Stimulated activated CD4-positive, alpha-beta T cell treated with anti-CD3 and anti-CD28 coated beads, Interleukin-1b, Interleukin-23, amount 100 ng/mL, for 24 hours (primary cell): Measurements from ENCODE around the gene ULK4.

Experiments used
- DNase-seq, 4 experiments: peaks; one replicate each; pipeline ENCODE4 v3.0.0-alpha.2; 2020; ENCODE audit warnings: low read depth in 4 of 4, low spot score in 1 of 4

The ULK4 gene

GRCh38 chr3:41370307-41370706, 591.6 kb downstream of the ULK4 start:
- no peak for DNase-seq

DNA sequence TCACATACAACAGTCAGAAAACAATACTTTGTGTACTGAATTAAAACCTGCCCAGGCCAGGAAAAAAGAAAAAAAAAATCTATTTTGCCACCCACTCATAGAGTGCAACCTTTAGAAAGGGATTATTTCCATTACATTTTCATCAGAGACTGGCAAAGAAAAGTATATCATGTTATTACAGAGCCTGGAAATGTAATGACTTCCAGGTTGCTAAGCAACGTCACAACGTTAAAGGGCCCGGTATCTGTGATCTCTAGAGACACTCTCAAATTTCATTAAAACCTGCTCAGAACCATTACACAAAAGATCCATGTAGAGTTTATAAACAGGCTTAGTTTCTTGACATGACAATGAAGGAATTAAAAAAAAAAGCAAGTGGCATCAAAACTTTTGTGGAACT, 592.1 kb downstream of the ULK4 start:
- no peak for DNase-seq

- no peak for DNase-seq
Measured at GRCh38 chr3:41365973-41366372, 595.9 kb downstream of the ULK4 start.

- DNase-seq: no peak
Measured at GRCh38 chr3:41364736-41365135, 597.2 kb downstream of the ULK4 start.

- DNase-seq: no peak
Measured at GRCh38 chr3:41363830-41364523, 597.9 kb downstream of the ULK4 start.

DNA sequence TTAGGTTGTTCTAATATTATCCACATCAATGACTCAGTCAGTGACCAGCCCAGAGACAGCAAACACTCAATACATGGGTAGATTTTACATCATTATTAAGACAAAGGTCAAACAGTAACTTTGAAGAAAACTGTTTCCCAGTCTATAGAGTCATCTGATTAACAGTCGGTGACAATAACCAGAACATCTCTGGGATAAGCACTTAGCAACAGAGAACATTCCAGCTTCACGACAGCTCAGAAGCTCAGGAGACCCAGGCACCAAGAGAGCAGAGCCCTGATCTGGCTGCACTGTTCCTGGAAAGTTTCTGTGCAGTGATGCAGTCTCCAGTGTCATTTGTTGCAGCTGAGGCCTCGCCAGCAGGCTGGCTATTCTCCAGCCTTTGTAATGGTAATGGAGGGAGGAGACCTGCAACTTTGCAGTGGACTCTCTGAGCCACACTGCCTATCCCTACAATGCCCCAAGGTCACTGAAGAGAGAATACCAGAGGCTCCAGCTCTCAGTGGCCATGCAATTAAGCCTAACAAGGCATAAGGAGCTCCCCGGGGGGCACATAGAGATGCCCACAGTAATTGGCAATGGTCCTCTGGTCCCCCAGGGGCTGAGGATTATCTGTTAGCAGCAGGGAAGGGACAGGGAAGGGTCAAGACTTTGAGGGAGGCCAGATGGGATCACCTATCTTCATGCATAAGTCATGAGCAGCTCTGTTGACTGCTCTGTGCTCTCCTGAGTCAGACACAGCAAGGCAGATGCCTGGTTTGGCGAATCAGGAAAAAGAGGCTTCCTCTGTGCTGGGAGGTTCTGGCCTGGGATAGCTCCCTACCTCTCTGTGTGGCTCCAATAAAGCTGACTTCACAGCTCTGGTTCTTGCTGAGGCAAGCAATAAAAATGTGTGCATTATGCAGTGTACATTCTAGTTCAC, 599.0 kb downstream of the ULK4 start:
- DNase-seq: no peak

DNA sequence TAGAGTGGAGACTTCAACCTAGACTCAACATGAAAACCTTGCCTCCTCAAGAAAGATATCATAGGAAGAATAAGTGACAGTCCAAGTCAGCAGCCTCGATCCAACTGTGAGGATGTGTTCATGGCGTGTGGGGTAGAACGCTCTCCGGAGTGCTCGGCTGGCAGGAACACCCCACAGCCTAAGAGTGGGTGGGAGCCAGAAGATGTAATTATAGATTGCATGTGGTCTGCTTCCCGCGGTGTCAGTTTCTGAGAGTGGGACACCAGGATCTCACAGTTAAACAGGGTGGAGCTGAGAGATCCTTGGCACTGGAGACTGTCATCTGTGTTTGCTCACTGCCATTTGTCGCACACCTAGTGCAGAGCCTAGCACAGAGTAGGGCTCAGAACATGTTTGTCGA, 604.6 kb downstream of the ULK4 start:
- DNase-seq: no peak

- DNase-seq: no peak
Measured at GRCh38 chr3:41356775-41357174, 605.1 kb downstream of the ULK4 start.

DNA sequence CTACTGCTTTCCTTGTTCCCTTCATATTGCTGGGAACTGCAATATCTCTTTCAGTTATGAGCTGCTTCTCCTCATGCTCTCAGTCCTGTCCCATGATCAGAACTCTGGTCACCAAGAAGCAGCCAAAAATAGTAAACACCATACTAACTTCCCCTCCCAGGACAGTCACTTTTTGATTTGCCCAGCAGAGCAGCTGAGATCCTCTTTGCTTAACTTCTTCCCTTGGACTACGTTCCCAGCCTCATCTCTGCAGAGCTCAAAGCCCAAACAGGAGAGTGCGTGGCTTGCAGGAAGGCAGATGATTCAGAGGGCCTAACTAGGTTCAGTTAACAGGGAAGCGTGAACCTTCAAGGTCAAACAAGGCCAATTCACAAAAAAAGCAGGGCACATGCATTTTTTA, 609.4 kb downstream of the ULK4 start:
- no peak for DNase-seq

DNA sequence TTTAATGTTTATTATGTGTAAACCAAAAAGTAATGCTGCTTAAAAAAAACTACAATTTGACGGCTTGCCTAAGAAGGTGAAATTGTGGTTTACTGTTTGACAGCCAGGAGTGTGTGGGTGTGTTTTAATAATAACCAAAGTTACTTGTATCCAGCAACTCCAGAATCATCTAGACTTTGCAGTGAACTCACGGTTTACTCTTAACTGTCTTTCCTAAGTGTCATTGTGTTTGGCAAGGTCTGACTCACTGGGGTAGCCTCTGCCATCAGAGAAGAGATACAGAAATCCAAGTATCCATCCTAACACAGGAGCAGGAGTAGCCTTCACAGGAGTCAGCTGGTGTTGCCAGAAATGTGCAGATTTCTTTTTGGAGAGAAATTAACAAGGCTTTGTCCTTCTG, 611.5 kb downstream of the ULK4 start:
- DNase-seq: no peak

DNA sequence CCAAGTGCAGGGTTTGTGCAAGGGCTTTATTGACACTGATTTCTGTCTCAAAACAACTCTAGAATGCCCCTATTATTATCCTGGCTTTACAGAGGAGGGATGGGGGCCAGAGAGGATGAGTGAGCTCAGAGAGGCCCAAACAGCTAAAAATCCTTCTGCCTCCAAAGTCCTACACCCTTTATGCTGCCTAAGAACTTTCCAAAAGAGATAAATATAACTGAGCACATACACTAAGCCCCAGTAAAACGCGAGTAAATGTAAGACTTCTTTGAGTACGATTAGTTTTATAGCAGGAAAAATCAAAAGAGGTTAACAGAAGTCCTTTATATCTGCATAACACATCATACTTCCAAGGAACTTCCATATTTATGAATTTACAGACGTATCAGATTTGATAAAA, 613.5 kb downstream of the ULK4 start:
- DNase-seq: no peak

DNA sequence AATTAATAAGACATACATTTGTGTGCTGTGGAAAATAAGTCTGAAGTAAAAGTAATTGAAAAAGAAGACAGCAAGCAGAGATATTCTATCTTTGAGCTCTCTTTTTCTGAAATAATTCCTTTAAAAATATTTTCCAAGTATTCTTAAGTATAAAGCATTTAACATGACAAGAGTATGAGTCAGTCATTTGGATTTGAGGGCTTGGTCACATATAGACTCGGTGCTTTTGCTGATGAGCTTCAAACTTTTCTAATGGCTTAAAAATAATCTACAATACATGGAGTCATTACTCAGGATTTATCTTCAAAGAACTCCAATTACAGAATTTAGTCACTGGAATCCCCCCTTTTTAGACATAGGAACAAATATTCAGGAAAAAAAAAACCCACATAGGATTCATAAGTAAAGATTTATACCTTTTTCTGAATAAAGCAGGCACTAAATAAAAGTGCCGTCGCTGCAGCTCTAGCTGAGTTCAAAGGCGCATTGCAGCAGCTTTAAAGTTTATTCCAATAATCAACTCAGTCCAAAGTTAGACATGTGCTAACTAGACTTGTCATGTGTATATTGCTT, 615.1 kb downstream of the ULK4 start:
- DNase-seq: no peak

DNA sequence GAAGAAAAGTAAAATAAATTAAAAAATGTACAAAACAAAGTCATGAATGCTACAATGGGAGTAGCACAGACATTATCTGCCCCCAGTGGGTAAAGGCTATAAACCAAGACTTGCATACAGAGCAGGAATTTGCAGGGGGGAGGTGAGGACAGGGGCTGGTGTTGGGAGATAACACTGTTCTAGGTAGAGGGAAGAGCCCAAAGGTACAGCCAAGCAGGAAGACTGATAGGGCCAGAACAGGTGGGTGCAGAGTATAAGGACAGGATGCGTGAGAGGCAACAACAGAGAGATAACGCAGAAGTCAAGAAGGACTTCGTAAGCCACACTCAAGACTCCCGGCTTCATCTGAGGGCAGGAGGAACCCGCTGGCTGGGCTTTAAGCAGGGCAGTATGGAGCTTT, 616.1 kb downstream of the ULK4 start:
- DNase-seq: no peak

DNA sequence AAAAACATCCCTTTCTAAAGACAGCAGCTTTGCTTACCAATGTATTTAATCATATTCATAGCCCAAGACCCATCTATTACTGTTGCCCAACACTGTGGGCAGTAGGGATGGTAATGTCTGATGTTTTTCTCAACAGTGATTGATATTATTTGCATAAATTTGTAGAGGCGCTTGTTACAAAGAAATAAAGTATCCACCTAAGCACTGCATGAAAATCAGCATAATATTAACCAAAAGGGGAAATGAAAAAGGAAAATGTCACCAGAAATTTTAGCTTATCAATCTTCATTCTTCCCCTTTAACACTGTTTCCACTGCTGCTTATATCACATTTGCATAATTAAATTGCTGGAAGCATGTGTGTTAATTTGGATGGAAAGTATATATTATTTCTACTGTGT, 622.1 kb downstream of the ULK4 start:
- no peak for DNase-seq

GRCh38 chr3:41338276-41338675, 623.6 kb downstream of the ULK4 start:
- no peak for DNase-seq

- DNase-seq: no peak
Measured at GRCh38 chr3:41334426-41334825, 627.5 kb downstream of the ULK4 start.

- no peak for DNase-seq
Measured at GRCh38 chr3:41331041-41331440, 630.9 kb downstream of the ULK4 start.

DNA sequence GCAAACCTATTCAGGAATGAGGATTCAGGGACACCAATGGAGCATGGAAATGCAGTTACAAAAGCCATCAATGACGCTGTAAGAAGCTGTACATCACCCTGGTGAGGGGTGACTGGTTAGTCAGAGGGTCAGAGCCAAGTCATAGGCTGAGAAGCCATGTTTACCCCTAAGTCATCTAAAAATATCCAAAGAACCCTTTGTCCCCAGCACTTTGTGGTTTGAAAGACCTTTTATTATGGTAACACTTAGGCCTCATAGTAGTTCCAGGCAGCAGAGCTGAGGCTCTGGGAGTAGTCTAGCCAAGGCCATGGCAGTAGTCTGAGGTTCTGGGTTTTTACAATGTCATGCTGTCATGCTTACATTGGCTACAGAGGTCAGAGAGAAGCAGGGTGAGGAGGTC, 631.4 kb downstream of the ULK4 start:
- DNase-seq: no peak

GRCh38 chr3:41329881-41330280, 632.0 kb downstream of the ULK4 start:
- DNase-seq: no peak

DNA sequence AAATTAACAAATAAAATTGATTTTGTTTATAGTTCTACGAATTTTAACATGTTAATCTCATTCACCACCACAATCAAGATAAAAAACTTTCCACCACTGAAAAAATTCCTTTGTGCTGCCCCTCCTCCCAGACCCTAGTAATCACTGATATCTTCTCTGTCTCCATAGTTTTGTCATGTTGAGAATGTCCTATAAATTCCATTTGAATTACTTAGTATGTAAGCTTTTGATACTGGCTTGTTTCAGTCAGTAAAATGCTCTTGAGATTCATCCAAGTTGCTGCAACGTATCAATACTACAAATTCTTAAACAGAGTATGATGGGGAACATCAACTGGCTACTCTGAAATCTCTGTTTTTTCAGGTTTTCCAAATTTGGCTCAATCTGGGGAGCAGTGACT, 633.0 kb downstream of the ULK4 start:
- no peak for DNase-seq

GRCh38 chr3:41327718-41328117, 634.2 kb downstream of the ULK4 start:
- no peak for DNase-seq

GRCh38 chr3:41324156-41324475, 637.8 kb downstream of the ULK4 start:
- DNase-seq: no peak
